GM21576 (cell line): ENCODE results near the gene PGP.

Experiments used
- ATAC-seq: cut with Tn5 transposase; IDR thresholded peaks from one replicate; pipeline ENCODE4 v1.9.1; 2021; ENCODE audit warnings: mild to moderate bottlenecking, moderate library complexity; ENCODE audit not compliant: unreplicated experiment

The PGP gene

DNA sequence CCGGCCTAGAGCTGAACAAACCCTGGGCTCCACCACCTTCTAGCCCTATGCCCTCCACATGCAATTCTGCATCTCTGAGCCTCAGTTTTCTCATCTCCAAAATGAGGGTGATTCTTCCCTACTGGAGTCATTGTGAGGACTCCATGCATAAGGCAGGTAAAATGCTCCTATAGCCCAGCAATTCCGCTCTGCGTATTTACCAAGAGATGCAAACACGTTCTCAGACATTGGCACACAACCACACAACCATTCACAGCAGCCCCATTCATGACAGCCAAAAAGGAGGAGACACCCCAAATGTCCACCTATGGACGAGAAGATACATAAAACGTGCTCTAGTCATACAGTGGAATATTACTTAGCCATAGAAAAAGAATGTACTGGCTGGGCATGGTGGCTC, 14.3 kb downstream of the PGP start:
- no peak for ATAC-seq

- no peak for ATAC-seq
Measured at GRCh38 chr16:2199621-2200139, 15.0 kb downstream of the PGP start.

DNA sequence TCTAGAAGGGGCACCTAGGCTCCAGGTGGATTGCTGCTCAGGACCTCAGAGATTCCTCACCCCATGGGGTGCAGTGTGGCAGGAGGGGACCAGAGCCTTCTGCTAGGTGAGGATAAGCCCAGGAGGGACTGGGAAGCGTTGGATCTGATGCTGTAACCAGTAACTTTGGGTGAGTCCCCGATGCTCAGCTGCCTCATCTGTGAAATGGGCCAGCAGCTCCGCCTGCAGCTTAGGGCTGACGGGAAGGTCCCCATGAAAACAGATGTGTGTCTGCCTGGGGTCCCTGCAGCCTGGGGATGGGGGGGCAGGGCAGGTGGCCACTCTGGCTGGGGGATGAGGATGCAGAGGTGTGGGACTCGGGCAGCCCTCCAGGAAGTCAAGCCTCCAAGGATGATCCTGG, 15.5 kb downstream of the PGP start:
- no peak for ATAC-seq

- no peak for ATAC-seq
Measured at GRCh38 chr16:2198283-2198682, 16.4 kb downstream of the PGP start.

DNA sequence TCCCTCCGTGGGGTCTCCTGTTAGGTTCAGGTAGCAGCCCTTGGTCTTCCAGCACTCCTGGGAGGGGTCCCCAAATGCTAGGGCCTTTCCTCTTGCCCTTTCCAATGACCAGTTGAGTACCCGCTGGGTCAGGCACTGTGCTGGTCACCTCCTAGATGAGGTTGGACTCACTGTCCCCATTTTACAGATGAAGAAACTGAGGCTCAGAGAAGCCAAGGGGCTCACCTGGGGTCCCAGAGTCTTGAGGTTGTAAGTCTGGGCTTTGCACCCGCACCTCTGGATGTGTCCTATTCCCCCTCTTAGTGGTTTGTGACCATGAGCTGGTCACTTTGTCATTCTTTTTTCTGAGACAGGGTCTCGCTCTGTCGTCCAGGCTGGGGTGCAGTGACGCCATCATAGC, 16.9 kb downstream of the PGP start:
- ATAC-seq, result no peak

GRCh38 chr16:2196981-2197511, 17.6 kb downstream of the PGP start:
- no peak for ATAC-seq

DNA sequence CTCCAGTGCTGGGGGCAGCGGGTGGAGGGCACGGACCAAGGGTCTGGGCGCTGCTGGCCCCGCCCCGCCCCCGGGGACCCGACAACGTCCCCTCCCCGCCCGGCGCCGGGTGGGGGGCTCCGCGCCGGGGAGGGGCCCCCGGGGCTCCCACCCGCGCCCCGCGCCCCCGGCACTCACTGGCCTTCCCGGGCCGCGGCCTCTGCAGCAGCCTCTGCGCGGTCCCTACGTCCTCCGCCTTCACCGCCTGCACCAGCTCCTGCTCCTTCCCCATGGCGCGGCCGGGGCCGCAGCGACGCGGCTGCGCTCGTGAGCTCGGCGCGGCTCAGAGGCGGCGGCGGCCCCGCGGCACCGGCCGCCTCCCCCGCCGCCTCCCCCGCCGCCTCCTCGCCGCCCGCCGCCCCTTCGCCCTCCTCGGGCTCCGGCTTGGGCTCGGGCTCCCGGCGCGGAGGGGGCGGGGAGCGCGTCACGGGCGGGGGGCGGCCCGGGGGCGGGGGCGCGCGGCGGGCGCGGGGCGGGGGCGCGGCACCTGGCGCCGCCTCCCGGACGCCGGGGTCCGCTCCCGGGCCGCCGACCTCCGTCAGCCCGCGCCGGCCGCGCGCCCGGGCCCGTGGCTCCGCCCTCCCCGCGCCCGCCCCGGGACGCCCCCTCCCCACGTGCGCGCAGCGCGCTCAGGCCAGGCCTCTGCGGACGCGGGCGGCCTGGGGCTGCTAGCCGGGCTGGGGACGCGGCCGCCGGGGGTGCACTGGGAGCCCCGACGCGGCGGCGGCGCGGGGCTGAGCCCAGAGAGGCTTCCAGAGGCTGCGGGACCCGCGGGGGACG, 18.3 kb downstream of the PGP start, which contains the start of gene CASKIN1:
CASKIN1 (minus strand) TSS at position 444 of the 819 bp plus-strand sequence; CDS start at position 271, 173 bp downstream.
- ATAC-seq, result no peak

DNA sequence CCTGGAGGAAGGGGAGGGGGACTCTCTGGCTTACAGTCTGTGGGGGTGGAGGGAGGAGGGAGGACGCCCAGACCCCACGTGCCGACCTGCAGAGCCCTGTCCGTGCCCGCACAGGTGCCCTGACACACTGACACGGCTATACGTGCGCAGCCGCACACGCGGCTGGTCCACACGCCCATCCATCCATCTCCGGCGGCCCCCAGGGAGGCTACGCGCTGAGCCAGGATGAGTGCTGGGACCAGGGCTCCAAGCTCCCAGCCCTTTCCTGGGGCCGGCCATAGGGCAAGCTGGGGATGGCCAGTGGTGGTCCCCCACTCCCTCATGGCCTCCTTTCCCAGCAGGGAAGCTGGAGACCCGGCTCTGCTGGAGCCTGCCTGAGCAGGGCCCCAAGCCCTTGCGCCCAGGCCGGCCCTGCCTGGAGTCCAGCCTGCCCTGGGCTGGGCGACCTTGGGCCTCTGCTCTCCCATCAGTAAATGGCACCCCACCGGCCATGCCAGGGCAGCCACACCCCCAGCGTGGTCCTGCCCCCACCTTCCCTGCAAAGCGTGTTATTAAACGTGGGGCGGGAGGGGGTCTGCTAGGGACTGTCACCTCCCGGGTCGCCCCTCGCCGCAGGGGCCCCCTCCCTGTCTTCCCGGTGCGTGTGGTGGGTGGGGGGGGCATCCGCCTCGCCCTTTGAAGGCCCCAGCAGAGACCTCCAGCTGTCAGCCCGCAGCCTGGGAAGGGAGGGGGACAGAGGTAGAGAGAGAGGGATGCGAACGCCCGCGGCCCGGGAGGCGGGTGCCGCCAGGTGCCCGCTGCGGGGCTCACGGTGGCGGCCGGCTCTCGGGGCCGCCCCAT, 19.1 kb downstream of the PGP start:
- no peak for ATAC-seq

DNA sequence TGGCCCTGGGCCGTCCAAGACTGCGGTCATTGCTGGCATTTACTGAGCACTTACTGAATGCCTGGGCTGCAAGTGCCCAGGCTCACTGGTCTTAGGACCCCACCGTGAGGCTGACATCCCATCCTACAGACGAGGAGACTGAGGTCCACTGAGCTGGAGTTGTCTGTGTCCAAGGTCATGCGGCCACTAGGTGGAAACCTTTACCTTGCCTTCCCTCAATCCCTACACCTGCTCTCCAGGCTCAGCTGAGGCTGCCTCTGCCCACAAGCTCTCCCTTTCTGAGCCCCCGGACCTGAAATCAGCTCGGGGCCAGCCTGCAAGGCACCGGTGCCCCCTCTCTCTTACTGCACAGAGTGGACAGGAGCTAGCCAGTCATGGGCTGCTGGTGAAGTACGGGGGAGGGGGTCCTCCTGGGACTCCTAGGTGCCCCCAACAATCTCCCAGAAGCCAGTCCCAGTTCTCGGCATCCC, 19.8 kb downstream of the PGP start:
- no peak for ATAC-seq

DNA sequence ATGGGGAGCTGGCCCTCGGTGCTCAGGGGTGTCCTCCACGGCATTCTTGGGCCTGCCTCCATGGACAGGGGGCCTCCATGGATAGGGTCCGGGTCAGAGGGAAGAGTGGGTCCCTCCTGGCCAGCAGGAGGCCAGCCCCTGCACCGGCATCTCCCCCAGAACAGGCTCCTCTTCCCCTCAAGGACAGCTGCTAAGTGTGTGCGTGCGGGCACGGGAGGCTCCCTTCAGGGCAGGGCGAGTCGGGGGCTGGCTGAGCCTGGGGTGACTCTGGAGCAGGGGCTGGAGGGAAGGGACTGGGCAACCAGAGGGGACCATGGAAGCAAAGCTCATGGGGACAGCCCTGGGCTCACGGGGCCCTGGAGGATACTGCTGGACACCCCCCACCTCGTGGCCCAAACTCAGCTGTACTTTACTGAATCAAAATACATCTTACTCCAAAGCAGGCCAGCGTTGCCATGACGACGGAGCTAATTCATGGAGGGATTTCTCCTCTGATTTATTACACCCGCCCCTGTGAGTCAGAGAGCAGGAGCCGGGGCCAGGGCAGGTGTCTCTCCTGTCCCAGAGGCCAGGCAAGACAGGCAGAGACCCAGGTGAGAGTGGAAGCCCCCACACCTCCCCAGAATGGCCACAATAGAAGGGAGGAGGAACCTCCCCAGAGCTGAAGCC, 20.3 kb downstream of the PGP start:
- no peak for ATAC-seq

GRCh38 chr16:2191446-2191706, 23.3 kb downstream of the PGP start:
- ATAC-seq, result no peak

GRCh38 chr16:2190659-2191445, 23.8 kb downstream of the PGP start:
- ATAC-seq, result no peak

DNA sequence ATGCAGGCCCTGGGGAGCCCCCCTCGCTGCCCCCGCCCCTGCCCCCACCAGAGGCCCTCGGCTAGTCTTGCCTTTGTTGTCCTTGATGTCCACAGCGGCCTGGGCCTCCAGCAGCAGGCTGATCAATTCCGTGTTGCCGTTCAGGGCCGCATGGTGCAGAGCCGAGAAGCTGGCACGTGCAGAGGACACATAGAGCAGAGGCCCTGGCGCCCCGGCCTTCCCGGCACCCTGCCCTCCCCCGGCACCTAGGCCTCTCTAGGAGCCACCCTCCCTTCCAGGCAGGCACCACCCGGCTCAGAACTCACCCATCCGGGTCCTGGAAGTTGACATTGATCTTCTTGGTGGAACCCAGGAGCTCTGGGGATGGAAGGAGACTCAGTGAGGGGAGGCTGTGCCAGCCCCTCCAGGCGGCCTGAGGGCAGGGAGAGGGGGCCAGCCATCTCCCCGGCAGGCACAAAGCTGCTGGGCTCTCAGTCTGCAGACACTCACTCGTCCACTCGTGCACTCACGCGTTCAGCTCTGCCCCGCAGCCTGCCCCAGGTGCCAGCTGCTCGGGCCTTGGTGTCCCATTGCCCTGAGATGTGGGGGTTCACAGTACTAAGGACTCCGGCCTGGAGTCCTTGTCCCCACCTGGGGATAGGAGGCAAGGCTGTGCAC, 24.5 kb downstream of the PGP start:
- no peak for ATAC-seq

- ATAC-seq, result no peak
Measured at GRCh38 chr16:2189252-2189893, 25.3 kb downstream of the PGP start.

- no peak for ATAC-seq
Measured at GRCh38 chr16:2188395-2188794, 26.2 kb downstream of the PGP start.

DNA sequence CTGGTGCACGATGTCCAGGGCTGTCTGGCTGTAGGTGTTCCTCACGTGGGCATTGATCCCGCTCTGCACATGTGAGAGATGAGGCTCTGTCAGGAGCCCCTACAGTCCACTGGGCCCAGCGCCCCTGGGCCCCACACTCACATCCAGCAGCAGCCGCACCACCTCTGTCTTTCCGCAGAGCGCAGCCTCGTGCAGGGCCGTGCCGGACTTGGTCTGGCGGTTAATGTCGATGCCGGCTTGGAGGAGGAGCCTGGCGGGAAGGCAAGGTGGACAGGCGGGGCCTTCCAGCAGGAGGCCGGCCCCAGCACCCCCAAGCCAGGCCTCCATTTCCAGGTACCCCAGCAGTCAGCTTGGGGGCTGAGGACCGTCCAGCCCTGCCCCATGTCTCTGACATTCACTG, 27.4 kb downstream of the PGP start:
- no peak for ATAC-seq

DNA sequence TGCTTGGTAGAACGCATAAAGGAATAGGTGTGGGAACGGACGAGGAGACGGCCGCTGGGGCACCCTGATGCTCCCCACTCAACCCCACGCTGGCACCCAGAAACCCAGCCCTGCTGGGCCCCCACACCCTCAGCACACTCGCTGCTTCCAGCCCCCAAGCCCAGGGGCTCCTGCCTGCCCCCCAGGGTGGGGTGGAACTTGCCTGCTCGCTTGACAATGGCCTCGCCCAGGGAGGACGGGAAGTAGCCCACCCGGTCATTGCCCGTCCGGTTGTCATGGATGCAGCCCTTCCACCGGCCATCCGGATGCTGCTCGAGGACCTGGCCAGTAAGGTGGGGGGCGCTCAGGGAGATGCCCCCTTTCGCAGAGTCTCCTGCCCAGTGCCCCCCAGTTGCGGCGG, 28.1 kb downstream of the PGP start:
- ATAC-seq, result no peak

GRCh38 chr16:2186064-2186463, 28.6 kb downstream of the PGP start:
- no peak for ATAC-seq

DNA sequence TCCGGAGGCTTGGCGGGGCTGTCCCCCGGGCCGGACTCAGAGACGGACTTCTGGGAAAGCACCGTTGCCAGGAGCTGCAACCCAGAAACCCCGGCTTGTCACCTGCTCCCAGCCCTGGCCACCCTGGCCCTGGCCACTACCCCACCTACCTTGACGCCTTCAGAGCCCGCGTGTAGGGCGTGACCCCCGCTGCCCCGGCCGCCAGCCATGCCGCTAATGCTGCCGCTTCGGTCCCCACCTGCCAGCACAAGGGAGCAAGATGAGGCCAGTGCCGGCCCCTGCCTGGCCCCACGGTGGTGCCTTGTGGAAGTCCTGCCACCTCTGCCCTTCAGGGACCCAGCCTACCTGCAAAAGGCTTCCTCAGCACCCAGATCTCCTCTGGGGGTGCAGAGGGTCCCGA, 29.7 kb downstream of the PGP start:
- ATAC-seq, result no peak
